Fibroblast of lung (primary cell): Measurements from ENCODE around the gene MAP6. TPM values are rescaled to one million over a fixed set of nuclear protein-coding genes. Genes with fewer than 3 reads are reported as not detected.
A peak's percentile ranks its signal among the peaks of the same experiment; 100 is the strongest.

ENCODE experiments used
- DNase-seq, 2 donors: peaks; one replicate each; pipeline versions ENCODE4 v3.0.0 to v3.0.0-alpha.2; 2010; ENCODE audit warnings: low read depth in 2 of 2
- H2AFZ ChIP-seq: 2 replicates; pipeline ENCODE4 v1.5.1; 2012; ENCODE audit warnings: low read length, control low read depth, inconsistent platforms
- H3K27ac ChIP-seq: 2 replicates; pipeline ENCODE4 v1.5.1; 2011; ENCODE audit warnings: low read length, control low read depth; ENCODE audit not compliant: insufficient read depth
- H3K27me3 ChIP-seq: 2 replicates; pipeline ENCODE4 v1.5.1; 2011; ENCODE audit warnings: mild to moderate bottlenecking, low read length; ENCODE audit not compliant: control insufficient read depth, insufficient read depth
- H3K36me3 ChIP-seq: 2 replicates; pipeline ENCODE4 v1.5.1; 2011; ENCODE audit warnings: low read length; ENCODE audit not compliant: control insufficient read depth, insufficient read depth
- H3K4me1 ChIP-seq: 2 replicates; pipeline ENCODE4 v1.5.1; 2011; ENCODE audit warnings: low read length; ENCODE audit not compliant: control insufficient read depth, insufficient read depth; ENCODE audit errors: extremely low read depth
- H3K4me2 ChIP-seq: 2 replicates; pipeline ENCODE4 v1.5.1; 2011; ENCODE audit warnings: low read length, control low read depth; ENCODE audit not compliant: insufficient read depth; ENCODE audit errors: extremely low read depth
- H3K4me3 ChIP-seq, 4 experiments: fragments of 200-600 bp in 1 of 4; sonication (generic) in 1 of 4; replicated peaks in 1 of 4; 2 replicates each; pipeline ENCODE4 v1.5.1; 2011 to 2016; ENCODE audit warnings: low read length in 4 of 4, low read depth in 3 of 4, mild to moderate bottlenecking in 3 of 4, control low read depth in 2 of 4, inconsistent platforms in 1 of 4, mixed read lengths in 1 of 4; ENCODE audit not compliant: insufficient read depth in 1 of 4; ENCODE audit errors: control extremely low read depth in 1 of 4
- H3K79me2 ChIP-seq: 2 replicates; pipeline ENCODE4 v1.5.1; 2012; ENCODE audit warnings: mild to moderate bottlenecking, low read length, inconsistent platforms; ENCODE audit not compliant: control insufficient read depth, insufficient read depth
- H3K9ac ChIP-seq: 2 replicates; pipeline ENCODE4 v1.5.1; 2011; ENCODE audit warnings: mild to moderate bottlenecking, low read length, control low read depth; ENCODE audit not compliant: insufficient read depth
- H3K9me3 ChIP-seq: 2 replicates; pipeline ENCODE4 v1.5.1; 2012; ENCODE audit warnings: low read depth, low read length; ENCODE audit not compliant: control insufficient read depth, insufficient read depth
- H4K20me1 ChIP-seq: 2 replicates; pipeline ENCODE4 v1.5.1; 2011; ENCODE audit warnings: low read length; ENCODE audit not compliant: control insufficient read depth, insufficient read depth; ENCODE audit errors: extremely low read depth
- CTCF ChIP-seq, 2 donors: IDR thresholded peaks in 1 of 2; conservative IDR thresholded peaks in 1 of 2; 1 replicate in 1 of 2; 2 replicates in 1 of 2; pipeline ENCODE4 v1.5.1; 2011 to 2012; ENCODE audit warnings: low read length in 2 of 2, control low read depth in 1 of 2, inconsistent platforms in 1 of 2, low read depth in 1 of 2, mild to moderate bottlenecking in 1 of 2
- EZH2 ChIP-seq: IDR thresholded peaks from 2 replicates; pipeline ENCODE4 v1.5.1; 2012; ENCODE audit warnings: low read length, control low read depth, mild to moderate bottlenecking; ENCODE audit errors: missing control alignments
- polyA plus RNA-seq, 2 donors: library from polyadenylated mRNA; depleted of rRNA in 1 of 2; stranded (reverse) in 1 of 2; unstranded in 1 of 2; fragments of >200 nt; gene quantifications; 2 replicates each; pipeline ENCODE4 v1.2.1, GENCODE V29; 2011 to 2012; ENCODE audit warnings: missing spikeins in 1 of 2
- total RNA-seq: library from RNA; depleted of rRNA; stranded (reverse); fragments of >200 nt; gene quantifications from 2 replicates; pipeline ENCODE4 v1.2.1, GENCODE V29; 2014

Gene MAP6
- total and polyA plus RNA-seq, 2 donors (not counting 1 experiment from before 2014, with no cell fraction given), result 0.17 to 1.0 TPM

GRCh38 chr11:75632450-75632849, 36.4 kb downstream of the MAP6 start:
- peaks cover 5% of the 10 kb centered on the region for H3K27me3 ChIP-seq
- H3K4me3 ChIP-seq, result no peak overlapping the region
- H3K27ac ChIP-seq, result no peak overlapping the region
- H3K9me3 ChIP-seq, result no peaks in the 10 kb centered on the region
- no peak for TF ChIP-seq EZH2
- H3K79me2 ChIP-seq, result no peaks in the 10 kb centered on the region
- no peak overlapping the region for H3K4me2 ChIP-seq
- H3K9ac ChIP-seq, result no peak overlapping the region
- H3K36me3 ChIP-seq, result no peaks in the 10 kb centered on the region
- peaks cover 7% of the 10 kb centered on the region for H3K4me1 ChIP-seq
- no peak overlapping the region for H2AFZ ChIP-seq
- no peaks in the 10 kb centered on the region for H4K20me1 ChIP-seq
- no peak for DNase-seq

- DNase-seq, result no peak
- no peak overlapping the region for H3K9ac ChIP-seq
These were observed 37.6 kb downstream of the MAP6 start for GRCh38 chr11:75631086-75631730.

GRCh38 chr11:75627906-75628668, 40.8 kb downstream of the MAP6 start:
- Histone ChIP-seq H2AFZ (no peak overlapping the region), H3K4me2 (no peak overlapping the region), H3K36me3 (no peaks in the 10 kb centered on the region), H3K9me3 (no peaks in the 10 kb centered on the region), H3K9ac (no peak overlapping the region), H3K79me2 (no peaks in the 10 kb centered on the region), H4K20me1 (no peaks in the 10 kb centered on the region), H3K4me3 (no peak overlapping the region), H3K27ac (no peak overlapping the region), H3K4me1 (peaks cover 15% of the 10 kb centered on the region), H3K27me3 (peaks cover 2% of the 10 kb centered on the region)
- no peak for TF ChIP-seq EZH2
- TF ChIP-seq CTCF (conservative IDR thresholded peaks at IDR 0.05 in 1 of 2, IDR thresholded peaks at IDR 0.05 in 1 of 2; ENCODE audit: low read depth in 1 of 2, low read length in 2 of 2), result no peak
- peak in 1 of 2 donors; percentile 52 for DNase-seq

More at GRCh38 chr11:75631086-75631730, 37.6 kb downstream of the MAP6 start:
- Histone ChIP-seq H4K20me1 (no peaks in the 10 kb centered on the region), H3K4me3 (no peak overlapping the region), H3K36me3 (no peaks in the 10 kb centered on the region), H3K4me2 (no peak overlapping the region), H3K4me1 (peaks cover 14% of the 10 kb centered on the region), H3K27ac (no peak overlapping the region), H2AFZ (no peak overlapping the region), H3K27me3 (peaks cover 2% of the 10 kb centered on the region), H3K79me2 (no peaks in the 10 kb centered on the region), H3K9me3 (no peaks in the 10 kb centered on the region)
- TF ChIP-seq CTCF (conservative IDR thresholded peaks at IDR 0.05 in 1 of 2, IDR thresholded peaks at IDR 0.05 in 1 of 2; ENCODE audit: low read depth in 1 of 2, low read length in 2 of 2) (no peak), EZH2 (no peak)
